Nephron (organoid): ENCODE measurements around the gene SART1.
A peak's percentile ranks its signal among the peaks of the same experiment; 100 is the strongest.

ENCODE experiments used
- H3K27ac Mint-ChIP-seq, 3 experiments: 2 replicates each; pipeline ENCODE4 v1.8.0; 2020; ENCODE audit warnings: mixed read lengths in 3 of 3, mild to moderate bottlenecking in 2 of 3, moderate library complexity in 1 of 3
- H3K27me3 Mint-ChIP-seq: 2 replicates; pipeline ENCODE4 v1.8.0; 2021; ENCODE audit warnings: low read depth, mild to moderate bottlenecking, moderate library complexity, mixed read lengths
- H3K36me3 Mint-ChIP-seq: 2 replicates; pipeline ENCODE4 v1.8.0; 2020; ENCODE audit warnings: low read depth, mixed read lengths
- H3K4me1 Mint-ChIP-seq: 2 replicates; pipeline ENCODE4 v1.8.0; 2020; ENCODE audit warnings: mixed read lengths
- H3K4me3 Mint-ChIP-seq, 3 experiments: 2 replicates each; pipeline ENCODE4 v1.8.0; 2020; ENCODE audit warnings: mild to moderate bottlenecking in 3 of 3, mixed read lengths in 3 of 3, moderate library complexity in 2 of 3
- H3K9me3 Mint-ChIP-seq: 2 replicates; pipeline ENCODE4 v1.8.0; 2020; ENCODE audit warnings: mixed read lengths
- TF ChIP-seq, protein P1 (sequence below), 3 experiments: fragments of 200-600 bp; sonication (generic); IDR thresholded peaks; one replicate each; pipeline ENCODE4 v1.5.0; 2021; ENCODE audit warnings: antibody characterized with exemption in 3 of 3; ENCODE audit not compliant: unreplicated experiment in 3 of 3

Gene SART1

DNA sequence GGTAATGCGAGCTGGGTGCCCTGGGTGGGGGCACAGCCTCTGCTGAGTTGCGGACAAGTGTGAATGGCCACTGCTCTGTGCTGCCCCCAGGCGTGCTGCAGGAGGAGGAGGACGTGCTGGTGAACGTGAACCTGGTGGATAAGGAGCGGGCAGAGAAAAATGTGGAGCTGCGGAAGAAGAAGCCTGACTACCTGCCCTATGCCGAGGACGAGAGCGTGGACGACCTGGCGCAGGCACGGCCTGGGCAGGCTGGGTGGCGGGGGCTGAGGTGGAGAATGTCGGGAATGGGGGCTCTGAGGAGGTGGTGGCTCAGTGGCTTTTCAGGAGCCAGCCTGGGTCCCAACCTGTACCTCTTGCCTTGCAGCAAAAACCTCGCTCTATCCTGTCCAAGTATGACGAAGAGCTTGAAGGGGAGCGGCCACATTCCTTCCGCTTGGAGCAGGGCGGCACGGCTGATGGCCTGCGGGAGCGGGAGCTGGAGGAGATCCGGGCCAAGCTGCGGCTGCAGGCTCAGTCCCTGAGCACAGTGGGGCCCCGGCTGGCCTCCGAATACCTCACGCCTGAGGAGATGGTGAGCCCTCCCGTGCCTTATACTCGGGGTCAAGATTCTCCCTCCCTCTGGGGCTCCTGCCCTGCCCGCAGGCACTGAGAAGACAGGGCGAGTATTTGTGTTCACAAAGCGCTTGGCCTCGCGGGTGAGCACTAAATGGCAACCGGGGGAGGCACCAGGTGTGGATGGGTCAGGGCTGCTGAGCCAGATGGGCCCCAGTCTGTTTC is 4.6 kb downstream of the SART1 start:
- Mint-ChIP-seq H3K4me1 (peaks cover 35% of the 10 kb centered on the region), H3K27ac (no peak overlapping the region), H3K4me3 (peak overlapping the region in 1 of 3 experiments; percentile 11), H3K9me3 (no peaks in the 10 kb centered on the region), H3K36me3 (peaks cover 52% of the 10 kb centered on the region), H3K27me3 (peaks cover 3% of the 10 kb centered on the region)
- TF ChIP-seq, protein P1, sequence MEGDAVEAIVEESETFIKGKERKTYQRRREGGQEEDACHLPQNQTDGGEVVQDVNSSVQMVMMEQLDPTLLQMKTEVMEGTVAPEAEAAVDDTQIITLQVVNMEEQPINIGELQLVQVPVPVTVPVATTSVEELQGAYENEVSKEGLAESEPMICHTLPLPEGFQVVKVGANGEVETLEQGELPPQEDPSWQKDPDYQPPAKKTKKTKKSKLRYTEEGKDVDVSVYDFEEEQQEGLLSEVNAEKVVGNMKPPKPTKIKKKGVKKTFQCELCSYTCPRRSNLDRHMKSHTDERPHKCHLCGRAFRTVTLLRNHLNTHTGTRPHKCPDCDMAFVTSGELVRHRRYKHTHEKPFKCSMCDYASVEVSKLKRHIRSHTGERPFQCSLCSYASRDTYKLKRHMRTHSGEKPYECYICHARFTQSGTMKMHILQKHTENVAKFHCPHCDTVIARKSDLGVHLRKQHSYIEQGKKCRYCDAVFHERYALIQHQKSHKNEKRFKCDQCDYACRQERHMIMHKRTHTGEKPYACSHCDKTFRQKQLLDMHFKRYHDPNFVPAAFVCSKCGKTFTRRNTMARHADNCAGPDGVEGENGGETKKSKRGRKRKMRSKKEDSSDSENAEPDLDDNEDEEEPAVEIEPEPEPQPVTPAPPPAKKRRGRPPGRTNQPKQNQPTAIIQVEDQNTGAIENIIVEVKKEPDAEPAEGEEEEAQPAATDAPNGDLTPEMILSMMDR (IDR thresholded peaks at IDR 0.05; ENCODE audit: unreplicated experiment in 3 of 3): no peak

DNA sequence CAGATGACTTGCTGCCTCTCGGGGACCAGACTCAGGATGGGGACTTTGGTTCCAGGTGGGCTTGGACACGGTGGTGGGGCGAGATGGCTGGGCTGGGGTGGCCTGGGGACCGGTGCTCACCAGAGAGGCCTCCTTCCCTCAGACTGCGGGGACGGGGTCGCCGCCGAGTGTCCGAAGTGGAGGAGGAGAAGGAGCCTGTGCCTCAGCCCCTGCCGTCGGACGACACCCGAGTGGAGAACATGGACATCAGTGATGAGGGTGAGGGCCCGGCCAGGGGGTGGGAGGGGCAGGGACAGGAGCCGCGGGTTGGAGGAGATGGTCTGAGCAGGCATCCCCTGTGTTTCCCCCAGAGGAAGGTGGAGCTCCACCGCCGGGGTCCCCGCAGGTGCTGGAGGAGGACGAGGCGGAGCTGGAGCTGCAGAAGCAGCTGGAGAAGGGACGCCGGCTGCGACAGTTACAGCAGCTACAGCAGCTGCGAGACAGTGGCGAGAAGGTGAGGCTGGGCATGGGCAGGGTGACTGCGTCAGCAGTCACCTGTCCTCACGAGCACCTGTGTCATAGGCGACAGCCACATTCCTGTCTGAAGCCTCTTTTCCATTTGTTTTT is 5.9 kb downstream of the SART1 start:
- Mint-ChIP-seq H3K9me3 (no peaks in the 10 kb centered on the region), H3K4me3 (no peak overlapping the region), H3K36me3 (peaks cover 58% of the 10 kb centered on the region), H3K27me3 (peaks cover 3% of the 10 kb centered on the region), H3K4me1 (peaks cover 25% of the 10 kb centered on the region), H3K27ac (no peak overlapping the region)
- TF ChIP-seq, protein P1 (IDR thresholded peaks at IDR 0.05; ENCODE audit: unreplicated experiment in 3 of 3): no peak

DNA sequence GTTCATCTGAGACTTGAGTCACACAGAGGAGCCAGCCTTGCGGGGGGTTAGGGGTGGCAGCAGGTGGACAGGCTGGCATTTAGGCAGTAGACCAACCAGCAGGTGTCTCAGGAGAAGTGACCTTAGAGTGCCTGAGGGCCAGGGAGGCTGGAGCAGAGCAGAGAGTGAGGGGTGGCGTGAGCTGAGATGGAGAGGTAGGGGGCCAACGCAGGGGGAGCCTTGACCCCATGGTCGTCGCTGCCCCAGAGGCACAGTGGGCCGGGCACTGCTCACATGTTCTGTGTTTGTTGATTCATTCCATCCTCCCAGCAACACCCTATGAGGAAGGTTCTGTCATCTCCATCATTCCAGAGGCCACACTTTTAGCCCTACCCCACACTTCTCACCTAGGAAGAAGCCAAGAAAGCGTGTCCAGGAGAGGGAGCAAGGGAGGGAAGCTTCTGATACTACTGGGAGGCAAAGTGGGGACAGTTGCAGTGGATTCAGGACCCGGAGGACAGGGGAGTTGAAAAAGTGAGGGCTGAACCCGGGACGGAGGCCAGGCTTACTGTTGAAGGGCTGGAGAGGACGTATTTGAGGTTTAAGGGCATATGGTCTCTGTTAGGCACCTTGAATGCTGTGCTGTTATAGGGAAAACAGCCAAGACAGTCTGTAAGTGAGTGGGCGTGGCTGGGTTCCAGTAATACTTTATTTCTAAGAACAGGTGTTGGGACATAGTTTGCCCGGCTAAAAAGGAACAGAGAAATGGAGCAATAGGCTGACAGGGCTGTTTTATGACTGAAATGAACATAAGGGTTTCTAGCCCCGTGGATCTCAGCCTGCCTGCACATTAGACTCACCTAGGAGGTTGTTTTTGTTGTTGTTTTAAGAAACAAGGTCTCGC is 7.3 kb downstream of the SART1 start:
- Mint-ChIP-seq H3K27ac (no peak overlapping the region), H3K27me3 (peaks cover 3% of the 10 kb centered on the region), H3K4me1 (peaks cover 12% of the 10 kb centered on the region), H3K9me3 (no peaks in the 10 kb centered on the region), H3K36me3 (peaks cover 59% of the 10 kb centered on the region), H3K4me3 (no peak overlapping the region)
- TF ChIP-seq, protein P1 (IDR thresholded peaks at IDR 0.05; ENCODE audit: unreplicated experiment in 3 of 3): no peak

DNA sequence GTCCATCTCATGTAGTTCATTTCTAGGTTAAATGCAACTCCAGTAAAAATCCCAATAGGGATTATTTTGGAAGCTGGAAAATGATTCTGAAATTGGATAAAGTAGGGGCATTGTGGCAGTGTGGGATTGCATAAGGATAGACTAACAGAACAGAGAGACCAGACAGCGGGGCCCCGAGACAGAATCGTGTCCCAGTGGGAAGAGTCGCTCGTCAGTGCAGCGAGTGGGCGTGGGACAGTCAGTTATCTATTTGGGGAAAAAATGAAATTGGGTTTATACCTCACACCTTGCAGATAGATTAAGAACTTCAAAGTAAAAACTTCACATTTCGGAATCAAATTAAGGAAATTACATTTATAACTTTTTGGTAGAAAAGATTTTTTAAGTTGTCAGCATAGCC is 10.6 kb downstream of the SART1 start:
- TF ChIP-seq, protein P1 (IDR thresholded peaks at IDR 0.05; ENCODE audit: unreplicated experiment in 3 of 3): no peak
- H3K4me3 Mint-ChIP-seq: no peak overlapping the region
- no peak overlapping the region for H3K27ac Mint-ChIP-seq
- H3K9me3 Mint-ChIP-seq: no peaks in the 10 kb centered on the region
- H3K36me3 Mint-ChIP-seq: peaks cover 53% of the 10 kb centered on the region
- H3K27me3 Mint-ChIP-seq: peaks cover 3% of the 10 kb centered on the region
- H3K4me1 Mint-ChIP-seq: peaks cover 9% of the 10 kb centered on the region

DNA sequence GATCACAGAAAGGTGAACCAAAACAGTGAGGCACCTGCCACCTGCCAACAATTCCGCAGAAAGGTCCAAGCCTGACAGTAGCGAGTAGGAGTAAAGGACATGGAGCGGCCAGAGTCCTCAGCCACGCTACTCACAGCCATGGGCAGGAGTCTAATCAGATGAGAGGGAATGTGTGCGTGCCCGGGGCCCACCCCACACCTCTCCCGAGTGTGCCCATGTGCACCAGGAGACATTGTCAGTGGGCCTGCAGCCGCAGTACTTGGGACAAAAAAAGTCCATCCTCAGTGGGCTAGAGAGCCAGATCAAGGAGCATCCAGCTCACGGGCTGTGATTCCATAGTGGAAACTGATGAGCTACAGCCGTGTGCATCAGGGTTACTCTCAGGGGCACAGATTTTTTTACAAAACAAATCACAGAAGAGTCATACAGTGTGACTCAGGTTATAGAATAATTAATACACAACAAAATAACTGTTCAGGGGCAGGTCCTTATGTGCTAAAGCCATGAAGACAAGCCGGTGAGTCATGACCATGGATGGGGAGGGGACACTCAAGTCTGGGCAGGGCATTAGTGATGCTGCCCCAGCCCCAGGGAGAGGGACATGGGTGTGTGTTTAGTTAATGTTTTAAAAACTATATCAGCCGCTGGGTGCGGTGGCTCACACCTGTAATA is 12.0 kb downstream of the SART1 start:
- no peaks in the 10 kb centered on the region for H3K9me3 Mint-ChIP-seq
- TF ChIP-seq, protein P1 (IDR thresholded peaks at IDR 0.05; ENCODE audit: unreplicated experiment in 3 of 3): no peak
- H3K4me3 Mint-ChIP-seq: no peak overlapping the region
- H3K4me1 Mint-ChIP-seq: peaks cover 6% of the 10 kb centered on the region
- H3K27me3 Mint-ChIP-seq: peaks cover 3% of the 10 kb centered on the region
- no peak overlapping the region for H3K27ac Mint-ChIP-seq
- H3K36me3 Mint-ChIP-seq: peaks cover 46% of the 10 kb centered on the region
